ENCODE data around the gene MATN1.

DNA sequence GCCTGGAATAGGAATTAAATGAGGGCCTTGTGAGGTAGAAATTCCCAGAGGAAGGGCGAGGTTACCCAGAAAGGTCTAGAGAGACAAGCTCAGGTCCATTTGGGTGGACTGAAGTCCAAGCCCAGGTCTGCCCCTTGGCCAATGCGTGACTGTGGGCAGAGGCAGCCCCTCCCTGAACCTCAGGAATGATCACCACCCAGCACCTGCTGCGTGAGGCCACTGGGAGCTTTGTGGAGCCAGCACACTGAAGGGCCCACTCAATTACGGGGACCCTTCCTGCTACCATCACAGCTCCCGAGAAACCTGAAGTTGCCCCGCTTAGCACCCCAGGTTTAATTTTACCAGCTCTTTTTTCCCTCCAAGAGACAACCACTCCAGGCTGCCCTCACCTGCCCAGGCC is 6.5 kb upstream of the MATN1 start:
- TF ChIP-seq, protein P1, sequence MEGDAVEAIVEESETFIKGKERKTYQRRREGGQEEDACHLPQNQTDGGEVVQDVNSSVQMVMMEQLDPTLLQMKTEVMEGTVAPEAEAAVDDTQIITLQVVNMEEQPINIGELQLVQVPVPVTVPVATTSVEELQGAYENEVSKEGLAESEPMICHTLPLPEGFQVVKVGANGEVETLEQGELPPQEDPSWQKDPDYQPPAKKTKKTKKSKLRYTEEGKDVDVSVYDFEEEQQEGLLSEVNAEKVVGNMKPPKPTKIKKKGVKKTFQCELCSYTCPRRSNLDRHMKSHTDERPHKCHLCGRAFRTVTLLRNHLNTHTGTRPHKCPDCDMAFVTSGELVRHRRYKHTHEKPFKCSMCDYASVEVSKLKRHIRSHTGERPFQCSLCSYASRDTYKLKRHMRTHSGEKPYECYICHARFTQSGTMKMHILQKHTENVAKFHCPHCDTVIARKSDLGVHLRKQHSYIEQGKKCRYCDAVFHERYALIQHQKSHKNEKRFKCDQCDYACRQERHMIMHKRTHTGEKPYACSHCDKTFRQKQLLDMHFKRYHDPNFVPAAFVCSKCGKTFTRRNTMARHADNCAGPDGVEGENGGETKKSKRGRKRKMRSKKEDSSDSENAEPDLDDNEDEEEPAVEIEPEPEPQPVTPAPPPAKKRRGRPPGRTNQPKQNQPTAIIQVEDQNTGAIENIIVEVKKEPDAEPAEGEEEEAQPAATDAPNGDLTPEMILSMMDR (IDR thresholded peaks at IDR 0.05): no peak
- TF ChIP-seq POLR2A (IDR thresholded peaks at IDR 0.05): no peak
- TF ChIP-seq EP300 (IDR thresholded peaks at IDR 0.05): no peak

Measured in upper lobe of left lung (tissue), 4 donors.